Kasumi-1 (cell line): ENCODE data around the gene OMP.
A peak's percentile ranks its signal among the peaks of the same experiment; 100 is the strongest.

Experiments
- DNase-seq, 2 experiments: peaks; one replicate each; lab custom pipeline; 2025; lab: John Stamatoyannopoulos, UW

OMP gene

GRCh38 chr11:77139201-77139600, 36.6 kb downstream of the OMP start:
- no peak for DNase-seq

DNA sequence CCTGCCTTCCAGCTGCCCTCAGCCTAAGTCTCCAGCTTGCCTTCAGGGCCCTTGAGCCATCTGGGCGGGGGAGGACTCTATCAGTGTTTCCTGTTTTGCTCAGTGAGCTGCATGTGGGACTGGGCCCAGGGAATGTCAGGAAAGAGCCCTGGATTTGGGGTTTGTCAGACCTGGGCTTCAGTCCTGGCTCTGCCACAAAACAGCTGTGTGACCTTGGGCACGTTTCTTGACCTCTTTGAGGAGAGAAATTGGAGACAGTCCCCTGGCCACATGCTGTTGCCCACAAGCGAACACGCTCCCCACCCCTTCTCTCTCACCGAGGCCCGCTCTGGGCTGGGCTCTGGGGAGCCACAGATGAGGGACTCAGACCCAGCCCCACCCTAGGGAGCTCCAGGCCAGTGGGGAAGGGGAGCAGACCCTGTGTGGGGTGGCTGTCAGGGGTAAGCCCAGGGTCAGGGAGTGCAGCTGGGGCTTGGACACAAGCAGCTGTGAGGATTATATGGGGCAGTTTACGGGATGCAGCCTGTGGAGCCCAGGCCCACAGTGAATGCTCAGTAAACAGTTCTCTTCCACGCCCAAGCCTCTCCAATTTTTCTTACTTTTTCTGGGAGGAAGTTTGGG, 37.7 kb downstream of the OMP start:
- DNase-seq, result peak; percentile 24 to 32

- no peak for DNase-seq
These were observed 38.4 kb downstream of the OMP start for GRCh38 chr11:77141034-77141433.

DNA sequence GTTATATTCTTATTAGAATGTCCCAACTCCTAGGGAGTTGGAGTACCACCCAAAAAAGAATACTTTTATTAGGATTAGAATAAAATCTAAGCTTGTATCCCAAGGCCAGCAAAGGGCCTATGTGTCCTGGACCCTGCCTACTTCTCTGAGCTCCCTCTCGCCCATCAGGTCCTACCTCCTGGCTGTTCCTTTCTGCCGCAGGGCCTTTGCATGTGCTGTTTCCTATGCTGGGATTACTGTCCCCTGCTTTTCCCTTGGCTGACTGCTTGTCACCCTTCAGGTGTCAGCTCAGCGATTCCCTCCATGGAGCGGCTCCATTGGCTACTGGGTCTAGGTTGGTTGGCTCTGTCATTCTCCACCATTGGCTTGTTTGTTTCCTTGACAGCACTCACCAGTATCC, 38.8 kb downstream of the OMP start:
- DNase-seq, result no peak

- peak in 1 of 2 experiments; percentile 24 for DNase-seq
These were observed 39.7 kb downstream of the OMP start for GRCh38 chr11:77142091-77142975.

DNA sequence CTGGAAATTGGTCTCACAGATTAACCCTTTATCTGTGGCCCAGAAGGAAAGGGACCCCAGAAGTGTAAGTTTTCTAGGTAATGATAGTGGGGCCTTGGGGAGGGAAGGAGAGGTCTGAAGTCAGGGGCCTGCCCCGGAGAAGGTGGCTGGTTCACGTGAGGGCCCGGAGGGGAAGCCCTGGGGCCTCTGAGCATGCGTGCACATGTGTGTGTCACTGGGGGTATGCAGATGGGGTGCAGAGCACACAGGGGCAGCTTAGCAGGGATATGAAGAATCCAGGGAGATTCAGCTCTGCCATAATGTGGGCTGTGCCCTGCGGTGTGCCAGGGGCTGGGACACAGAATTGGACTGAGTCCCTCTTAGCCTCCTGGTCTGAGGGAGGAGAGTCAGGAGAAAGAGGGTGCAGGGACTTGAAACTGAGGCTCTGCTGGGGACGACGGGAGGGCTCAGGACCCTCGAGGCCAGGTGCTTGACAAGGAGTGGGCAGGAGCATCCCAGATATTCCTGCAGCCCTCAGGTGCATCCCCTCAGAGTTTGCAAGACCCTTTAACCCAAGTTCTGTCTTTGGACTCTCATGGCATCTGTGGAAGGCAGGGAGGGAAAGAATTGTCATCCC, 40.9 kb downstream of the OMP start:
- DNase-seq, result no peak

DNA sequence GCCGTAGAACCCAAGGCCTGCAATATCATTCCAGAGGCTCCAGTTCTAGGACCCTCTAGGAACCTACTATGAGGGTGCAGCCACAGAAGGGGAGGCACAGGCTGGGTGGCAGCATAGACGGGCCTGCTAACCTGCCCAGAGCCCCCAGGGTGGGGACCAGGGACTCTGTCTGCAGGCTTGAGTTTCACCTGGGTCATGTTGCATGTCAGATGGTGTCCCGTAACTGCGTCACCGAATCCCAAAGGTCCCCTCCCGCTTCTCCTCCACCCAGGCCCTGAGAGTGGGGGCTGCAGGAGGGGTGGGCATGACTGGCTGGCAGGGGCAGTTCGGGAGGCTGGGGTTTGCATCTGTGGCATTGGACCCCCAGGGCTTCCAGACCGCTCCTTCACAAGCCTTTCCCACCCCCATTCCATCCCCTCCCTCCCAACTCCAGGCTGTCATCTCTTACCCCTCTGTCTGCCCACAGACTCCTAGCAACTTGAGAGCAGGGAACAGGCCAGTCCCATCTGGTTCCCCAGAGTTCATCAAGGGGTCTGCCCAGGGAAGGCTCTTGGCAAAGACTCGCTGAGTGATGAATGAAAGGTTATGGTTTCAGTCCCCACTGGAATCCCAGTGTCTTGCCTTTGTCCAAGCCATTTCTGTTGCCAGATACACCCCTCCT, 41.7 kb downstream of the OMP start:
- DNase-seq, result no peak

GRCh38 chr11:77144857-77145428, 42.3 kb downstream of the OMP start:
- no peak for DNase-seq

GRCh38 chr11:77146261-77147035, 43.8 kb downstream of the OMP start:
- no peak for DNase-seq

- no peak for DNase-seq
These were observed 44.3 kb downstream of the OMP start for GRCh38 chr11:77147036-77147315.

DNA sequence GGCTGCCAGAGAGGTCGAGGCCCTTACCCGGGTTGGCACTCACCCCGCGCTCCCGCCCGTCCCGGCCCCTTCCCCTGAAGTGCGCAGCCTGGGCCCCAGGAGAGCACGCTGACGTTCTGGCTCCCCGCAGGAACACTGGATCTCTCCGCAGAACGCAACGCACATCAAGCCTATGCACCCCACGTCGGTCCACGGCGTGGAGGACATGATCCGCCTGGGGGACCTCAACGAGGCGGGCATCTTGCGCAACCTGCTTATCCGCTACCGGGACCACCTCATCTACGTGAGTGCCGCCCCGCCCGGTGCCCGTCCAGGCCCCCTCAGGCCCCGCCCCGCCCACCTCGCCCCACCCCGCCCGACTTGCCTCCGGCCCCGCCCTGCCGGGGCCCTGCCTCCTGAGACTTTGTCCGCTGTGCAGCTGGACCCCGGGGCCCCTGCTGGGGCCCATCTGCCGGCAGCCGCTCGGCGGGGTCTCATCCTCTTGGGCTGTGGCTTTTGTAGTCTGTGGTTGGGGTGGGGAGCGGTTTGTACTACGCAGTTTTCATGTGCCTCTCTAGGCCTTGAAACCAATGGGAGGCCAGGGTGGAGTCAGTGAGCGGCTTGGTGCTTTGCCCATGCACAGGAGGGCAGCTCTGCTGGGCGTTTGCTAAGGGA, 45.2 kb downstream of the OMP start:
- DNase-seq, result no peak

- no peak for DNase-seq
These were observed 46.5 kb downstream of the OMP start for GRCh38 chr11:77148963-77149715.

GRCh38 chr11:77149716-77150392, 47.2 kb downstream of the OMP start:
- DNase-seq, result no peak

DNA sequence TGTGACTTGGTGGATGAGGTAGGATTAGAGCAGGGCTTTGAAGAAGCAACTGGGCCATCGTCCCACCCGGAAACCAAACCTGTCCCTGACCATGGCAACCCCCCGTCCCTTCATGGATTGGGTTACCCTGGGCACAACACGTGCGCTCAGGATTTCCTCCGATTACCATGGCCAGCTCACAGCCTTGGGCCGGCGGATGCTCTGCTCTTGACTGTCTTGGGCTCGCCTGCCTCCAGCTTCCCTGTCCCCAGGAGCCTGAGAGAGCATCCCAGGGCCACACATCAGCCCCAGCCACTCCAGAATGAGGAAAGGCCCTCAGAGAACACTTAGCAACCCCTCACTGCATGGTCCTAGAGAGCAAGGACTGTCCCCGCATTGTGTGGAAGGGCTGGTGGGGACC, 48.2 kb downstream of the OMP start:
- no peak for DNase-seq

GRCh38 chr11:77151804-77152509, 49.3 kb downstream of the OMP start:
- DNase-seq, result peak; percentile 77 to 84

DNA sequence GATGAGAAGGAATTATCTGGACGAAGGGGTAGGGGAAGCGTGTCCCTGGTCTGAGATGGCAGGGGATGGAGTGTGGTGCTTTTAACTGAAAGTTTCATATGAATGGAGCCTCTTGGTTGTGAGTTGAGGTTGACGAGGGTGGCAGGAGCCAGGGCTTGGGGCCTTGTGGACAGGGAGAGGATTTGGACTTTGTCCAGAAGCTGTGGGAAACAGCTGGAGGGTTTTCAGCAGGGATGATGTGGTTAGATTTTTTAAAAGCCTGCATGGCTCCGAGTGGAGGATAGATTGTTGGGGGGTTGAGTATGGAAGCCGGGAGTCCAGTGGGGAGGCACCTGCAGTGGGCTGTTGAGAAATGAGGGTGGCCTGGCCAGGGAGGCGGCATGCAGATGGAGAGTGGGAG, 50.2 kb downstream of the OMP start:
- DNase-seq, result no peak
